Left lung (tissue), 10 donors: Measurements from ENCODE around the gene ZFPM1. TPM values are rescaled to one million over a fixed set of nuclear protein-coding genes. Genes with fewer than 3 reads are reported as not detected.
A peak's percentile ranks its signal among the peaks of the same experiment; 100 is the strongest.

Experiments
- ATAC-seq: fragments of 200-7000 bp; cut with Tn5 transposase; one replicate; pipeline ENCODE4 v1.9.1; 2020; ENCODE audit warnings: moderate library complexity
- DNase-seq, 4 donors: peaks; one replicate each; pipeline ENCODE4 v3.0.0-alpha.2; 2013 to 2020
- H3K27ac ChIP-seq, 2 donors: fragments of 200-600 bp; sonication (generic) in 1 of 2; one replicate each; pipeline versions ENCODE4 v1.5.0 to v1.8.0; 2020 to 2021
- H3K27me3 ChIP-seq, 2 donors: fragments of 200-600 bp; sonication (generic) in 1 of 2; one replicate each; pipeline versions ENCODE4 v1.5.0 to v1.8.0; 2020 to 2021
- H3K36me3 ChIP-seq, 2 donors: fragments of 200-600 bp; sonication (generic) in 1 of 2; one replicate each; pipeline versions ENCODE4 v1.5.0 to v1.8.0; 2020 to 2021
- H3K4me1 ChIP-seq, 2 donors: fragments of 200-600 bp; one replicate each; pipeline ENCODE4 v1.8.0; 2021
- H3K4me3 ChIP-seq, 2 donors: fragments of 200-600 bp; sonication (generic) in 1 of 2; one replicate each; pipeline versions ENCODE4 v1.5.0 to v1.8.0; 2020 to 2021; ENCODE audit warnings: mild to moderate bottlenecking in 1 of 2
- H3K9me3 ChIP-seq, 2 donors: fragments of 200-600 bp; sonication (generic) in 1 of 2; one replicate each; pipeline versions ENCODE4 v1.5.0 to v1.8.0; 2020 to 2021
- CTCF ChIP-seq, 2 donors: fragments of 200-600 bp; sonication (generic) in 1 of 2; IDR thresholded peaks; one replicate each; pipeline versions ENCODE4 v1.5.0 to v1.8.0; 2021; ENCODE audit warnings: antibody characterized with exemption in 2 of 2
- intact Hi-C, 2 donors: fragments of 100-400 bp; cut with DNase I; formaldehyde crosslinking; loops; one replicate each; pipeline versions ENCODE4 v1.11.2 to v1.14.2; 2022
- polyA plus RNA-seq, 6 donors: library from polyadenylated mRNA; unstranded; fragments of 120-200 nt; gene quantifications; one replicate each; pipeline ENCODE4 v1.2.1, GENCODE V29; 2013; ENCODE audit not compliant: insufficient read length in 6 of 6
- total RNA-seq, 2 donors: library from RNA; stranded (reverse); fragmentation: NEBNext Ultra II Directional; extraction: Animal tissue kit (Norgen Biotek cat#: 25700); gene quantifications; one replicate each; pipeline ENCODE4 v1.2.1, GENCODE V29; 2021
- donor health status: DM: no; HTN: yes; CAD: no.
- donor health status: DM: no; HTN: no; CAD: no.

The ZFPM1 gene
- total and polyA plus RNA-seq, 8 donors: 1.8 to 7.0 (median 3.6) TPM

DNA sequence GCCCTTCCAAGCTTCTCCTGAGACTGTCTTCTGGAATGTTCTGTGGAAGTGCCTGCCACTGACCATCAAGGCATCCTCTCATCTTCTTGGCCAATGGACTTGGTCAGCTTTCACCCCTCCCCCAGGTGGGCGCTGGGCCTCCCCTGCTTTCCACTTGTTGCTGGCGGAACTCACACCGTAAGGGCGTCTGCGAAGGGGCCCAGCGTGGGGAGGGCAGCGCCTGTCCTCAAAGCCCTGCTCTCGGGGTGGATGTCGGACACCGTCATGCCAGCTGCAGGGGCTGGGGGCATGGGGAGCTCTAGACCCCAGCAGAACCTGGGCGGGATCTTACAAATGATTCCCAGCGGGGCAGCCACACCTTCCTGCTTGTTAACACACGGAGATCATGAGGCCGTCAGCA is 11.6 kb upstream of the ZFPM1 start:
- Histone ChIP-seq H3K27me3 (peaks cover 0 to 59% of the 10 kb centered on the region in 2 donors), H3K4me3 (no peak overlapping the region), H3K27ac (no peak overlapping the region), H3K36me3 (no peaks in the 10 kb centered on the region), H3K4me1 (no peaks in the 10 kb centered on the region), H3K9me3 (no peaks in the 10 kb centered on the region)
- DNase-seq (no peak), ATAC-seq (no peak)
- no peak for TF ChIP-seq CTCF (IDR thresholded peaks at IDR 0.05)
- intact Hi-C loops: loop anchor here in 1 of 2 donors (5.0 kb wide), 2 partner anchors 86 to 121 kb away; no protein-coding TSS in a partner anchor

GRCh38 chr16:88442383-88442726 is 10.7 kb upstream of the ZFPM1 start:
- intact Hi-C loops: loop anchor here in 1 of 2 donors (5.0 kb wide), 2 partner anchors 85 to 120 kb away; no protein-coding TSS in a partner anchor
- Histone ChIP-seq H3K36me3 (no peaks in the 10 kb centered on the region), H3K4me1 (no peaks in the 10 kb centered on the region), H3K4me3 (no peak overlapping the region), H3K27ac (no peak overlapping the region), H3K9me3 (no peaks in the 10 kb centered on the region), H3K27me3 (peaks cover 0 to 52% of the 10 kb centered on the region in 2 donors)
- ATAC-seq (no peak), DNase-seq (no peak)
- TF ChIP-seq CTCF (IDR thresholded peaks at IDR 0.05): no peak

DNA sequence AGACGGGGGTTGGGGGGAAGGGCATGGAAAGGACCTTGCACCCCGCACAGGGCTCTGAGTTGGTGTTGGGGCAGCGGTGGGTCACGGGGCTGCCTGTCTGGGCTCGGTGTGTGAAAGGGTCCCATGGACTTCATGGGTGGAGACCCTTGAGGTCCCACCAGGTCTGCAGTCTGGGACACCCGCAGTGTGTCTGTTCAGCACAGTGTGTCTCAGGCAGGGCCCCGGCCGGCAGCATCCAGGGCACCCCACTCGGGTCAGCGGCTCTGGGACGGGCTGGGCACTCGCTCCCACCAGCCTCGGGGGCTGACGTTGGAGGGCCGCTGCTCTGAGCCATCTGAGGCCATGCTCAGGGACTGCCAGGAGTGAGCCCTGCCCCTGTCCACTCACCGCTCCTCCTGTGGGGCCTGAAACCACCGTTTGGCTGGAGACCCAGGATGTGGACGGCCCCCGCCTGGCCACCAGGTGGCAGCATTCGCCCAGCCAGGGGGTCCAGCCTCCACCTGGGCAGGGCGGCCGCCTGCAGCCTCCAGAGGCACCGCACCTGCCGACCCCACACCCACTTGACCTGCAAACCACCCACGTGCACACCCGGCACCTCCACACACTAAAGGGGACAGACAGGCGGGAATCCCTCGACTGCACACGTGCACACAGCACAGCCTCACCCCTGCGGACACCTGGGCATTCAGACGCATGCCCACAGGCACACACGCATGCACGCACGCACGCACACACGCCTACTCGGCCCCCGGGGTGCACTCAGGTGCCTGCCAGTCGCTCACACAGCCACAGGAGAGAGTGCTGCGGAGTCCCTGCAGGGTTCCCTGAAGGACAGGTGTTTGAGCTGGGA is 10.1 kb upstream of the ZFPM1 start:
- peak; percentile 95 for ATAC-seq
- peaks cover 0 to 2% of the 10 kb centered on the region in 2 donors for H3K4me1 ChIP-seq
- intact Hi-C loops: loop anchor here in 1 of 2 donors (5.0 kb wide), 2 partner anchors 84 to 119 kb away; no protein-coding TSS in a partner anchor

DNA sequence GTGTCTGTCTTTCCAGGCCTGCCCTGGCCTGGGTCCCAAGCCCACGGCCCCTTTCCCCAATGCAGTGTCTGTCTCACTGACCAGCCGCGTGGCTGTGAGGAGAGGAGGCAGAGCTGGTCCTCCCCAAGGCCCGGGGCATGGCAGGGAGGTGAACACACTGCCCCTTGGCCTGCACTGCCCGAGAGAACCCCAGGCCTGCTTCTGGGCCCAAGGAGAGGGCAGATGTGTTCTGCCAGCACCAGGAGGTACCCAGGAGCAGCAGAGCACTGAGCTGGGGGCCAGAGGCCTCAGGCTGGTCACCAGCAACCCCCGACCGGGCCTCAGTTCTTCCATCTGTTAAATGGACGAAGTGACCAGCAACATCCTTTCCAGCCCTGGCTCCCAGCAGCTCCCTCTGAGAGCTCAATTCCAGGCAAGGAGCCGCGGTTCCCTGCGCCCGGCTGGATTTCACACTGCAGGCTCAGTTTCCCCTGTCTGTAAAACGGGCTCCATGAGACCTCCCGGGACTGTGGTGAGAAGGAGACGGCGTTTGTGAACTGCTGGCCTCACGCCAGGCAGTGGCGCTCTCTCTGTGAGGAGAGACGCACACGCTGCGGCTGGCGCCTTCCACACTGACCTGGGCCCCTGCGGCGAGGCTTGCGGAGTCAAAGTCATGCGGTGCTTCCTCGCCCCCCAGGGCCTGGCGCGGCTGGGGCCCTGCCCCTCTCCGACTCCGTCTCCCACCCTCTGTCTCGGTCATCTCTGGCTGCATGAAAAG is 8.1 kb upstream of the ZFPM1 start:
- ATAC-seq (no peak), DNase-seq (peak in 1 of 4 donors; percentile 52)
- TF ChIP-seq CTCF (IDR thresholded peaks at IDR 0.05): no peak
- Histone ChIP-seq H3K36me3 (no peaks in the 10 kb centered on the region), H3K27me3 (peaks cover 0 to 40% of the 10 kb centered on the region in 2 donors), H3K9me3 (no peaks in the 10 kb centered on the region), H3K4me3 (no peak overlapping the region), H3K27ac (no peak overlapping the region), H3K4me1 (peaks cover 0 to 8% of the 10 kb centered on the region in 2 donors)
- intact Hi-C loops: loop anchor here in 1 of 2 donors (5.0 kb wide), 2 partner anchors 82 to 117 kb away; no protein-coding TSS in a partner anchor

More for the DNA sequence above, 10.1 kb upstream of the ZFPM1 start:
- Histone ChIP-seq H3K27me3 (peaks cover 0 to 46% of the 10 kb centered on the region in 2 donors), H3K27ac (no peak overlapping the region), H3K36me3 (no peaks in the 10 kb centered on the region), H3K4me3 (no peak overlapping the region), H3K9me3 (no peaks in the 10 kb centered on the region)
- TF ChIP-seq CTCF (IDR thresholded peaks at IDR 0.05): peak; percentile 91 to 96
- peak in 3 of 4 donors; percentile 70 to 94 (median 77) for DNase-seq

DNA sequence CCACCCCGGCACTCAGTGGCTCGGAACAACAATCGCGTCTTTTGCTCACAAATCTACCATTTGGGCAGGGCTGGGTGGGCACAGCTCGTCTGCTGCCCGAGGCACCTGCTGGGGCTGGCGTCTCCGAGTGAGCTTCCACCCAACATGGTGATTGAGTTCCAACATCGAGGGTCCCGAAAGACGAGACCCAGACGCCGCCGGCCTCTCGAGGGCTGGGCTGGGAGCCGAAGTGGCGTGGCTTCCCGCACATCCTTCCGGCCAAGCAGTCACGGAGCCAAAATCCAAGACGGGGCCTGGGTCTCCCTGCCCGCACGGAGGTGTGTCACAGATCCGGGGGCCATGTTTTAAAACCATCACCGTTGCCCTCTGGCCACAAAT is 7.5 kb upstream of the ZFPM1 start:
- Histone ChIP-seq H3K9me3 (no peaks in the 10 kb centered on the region), H3K4me3 (no peak overlapping the region), H3K27me3 (peaks cover 0 to 40% of the 10 kb centered on the region in 2 donors), H3K27ac (no peak overlapping the region), H3K36me3 (no peaks in the 10 kb centered on the region), H3K4me1 (peaks cover 0 to 8% of the 10 kb centered on the region in 2 donors)
- ATAC-seq: no peak
- DNase-seq: no peak
- intact Hi-C loops: no loop called here
- TF ChIP-seq CTCF (IDR thresholded peaks at IDR 0.05): no peak
